ENCODE data around the gene C1GALT1C1. TPM values are rescaled to one million over a fixed set of nuclear protein-coding genes. Genes with fewer than 3 reads are reported as not detected.

Gene C1GALT1C1
- total RNA-seq, result 10 to 100 TPM in 3 of 4 donors, 1 to 10 TPM in 1; 9.1 to 12.7 (median 10.4) TPM

DNA sequence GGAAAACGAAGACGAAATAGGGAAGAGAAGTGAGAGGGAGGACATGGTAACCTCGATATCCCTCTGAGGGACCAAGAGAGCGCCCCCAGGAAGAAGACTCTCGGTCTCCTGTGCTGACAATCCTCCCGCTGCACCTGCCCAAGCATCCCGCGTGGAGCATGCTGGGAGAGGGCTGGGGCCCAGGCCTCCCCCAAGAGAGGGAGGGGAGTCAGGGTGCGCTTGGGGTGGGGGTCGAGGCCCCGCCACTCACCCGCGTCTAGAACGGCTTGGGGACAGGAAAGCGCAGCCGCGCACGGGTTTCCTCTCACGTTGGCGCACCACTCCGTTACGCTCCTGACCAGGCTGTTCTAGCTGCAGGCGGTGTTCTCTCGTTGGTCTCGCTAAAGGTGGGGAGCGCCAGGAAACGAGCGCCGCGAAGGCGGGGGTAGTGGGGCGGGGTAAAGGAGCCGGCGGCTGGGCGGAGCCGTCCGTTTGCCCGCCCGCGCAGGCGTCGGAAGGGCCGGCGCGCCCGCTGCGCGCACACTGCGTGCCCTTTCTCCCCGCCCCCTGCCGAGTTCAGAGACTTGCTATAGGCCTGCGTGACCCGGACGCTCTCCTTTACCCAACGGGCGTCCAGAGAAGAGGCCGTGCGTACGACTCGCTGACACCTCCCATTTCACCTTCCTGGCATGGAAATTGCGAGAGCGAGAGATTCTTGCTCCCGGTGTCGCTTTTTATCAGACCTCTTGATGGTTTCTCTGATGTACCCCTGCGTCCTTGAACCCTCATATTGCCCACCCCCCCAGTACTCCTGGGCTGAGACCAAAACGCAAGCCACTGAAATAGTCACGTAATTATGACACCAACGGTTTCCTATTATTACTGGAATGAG is at the start of gene C1GALT1C1:
Gene C1GALT1C1 (minus strand): TSS at position 388 of the 871 bp plus-strand sequence. CDS start 2,888 bp downstream, outside the sequence.
- peak within 1 kb of the TSS; percentile 86 for H3K27ac ChIP-seq
- H3K4me1 ChIP-seq, result peaks cover 5% of the 10 kb centered on the region
- WGBS, result 45% methylated on average over 49 of the region's 68 CpGs
- TF ChIP-seq POLR2AphosphoS5 (IDR thresholded peaks at IDR 0.05) (peak in 1 of 3 donors; percentile 14), POLR2A (IDR thresholded peaks at IDR 0.05) (peak in 1 of 2 donors; percentile 26), EP300 (IDR thresholded peaks at IDR 0.05) (no peak)
- TF ChIP-seq, protein P1, sequence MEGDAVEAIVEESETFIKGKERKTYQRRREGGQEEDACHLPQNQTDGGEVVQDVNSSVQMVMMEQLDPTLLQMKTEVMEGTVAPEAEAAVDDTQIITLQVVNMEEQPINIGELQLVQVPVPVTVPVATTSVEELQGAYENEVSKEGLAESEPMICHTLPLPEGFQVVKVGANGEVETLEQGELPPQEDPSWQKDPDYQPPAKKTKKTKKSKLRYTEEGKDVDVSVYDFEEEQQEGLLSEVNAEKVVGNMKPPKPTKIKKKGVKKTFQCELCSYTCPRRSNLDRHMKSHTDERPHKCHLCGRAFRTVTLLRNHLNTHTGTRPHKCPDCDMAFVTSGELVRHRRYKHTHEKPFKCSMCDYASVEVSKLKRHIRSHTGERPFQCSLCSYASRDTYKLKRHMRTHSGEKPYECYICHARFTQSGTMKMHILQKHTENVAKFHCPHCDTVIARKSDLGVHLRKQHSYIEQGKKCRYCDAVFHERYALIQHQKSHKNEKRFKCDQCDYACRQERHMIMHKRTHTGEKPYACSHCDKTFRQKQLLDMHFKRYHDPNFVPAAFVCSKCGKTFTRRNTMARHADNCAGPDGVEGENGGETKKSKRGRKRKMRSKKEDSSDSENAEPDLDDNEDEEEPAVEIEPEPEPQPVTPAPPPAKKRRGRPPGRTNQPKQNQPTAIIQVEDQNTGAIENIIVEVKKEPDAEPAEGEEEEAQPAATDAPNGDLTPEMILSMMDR (IDR thresholded peaks at IDR 0.05), result no peak
- peak; percentile 93 to 94 for DNase-seq (ENCODE audit: low spot score in 2 of 2)
- H3K4me3 ChIP-seq, result peak within 1 kb of the TSS; percentile 68
- H3K9me3 ChIP-seq, result no peaks in the 10 kb centered on the region
- no peaks in the 10 kb centered on the region for H3K36me3 ChIP-seq
- H3K27me3 ChIP-seq, result no peaks in the 10 kb centered on the region

DNA sequence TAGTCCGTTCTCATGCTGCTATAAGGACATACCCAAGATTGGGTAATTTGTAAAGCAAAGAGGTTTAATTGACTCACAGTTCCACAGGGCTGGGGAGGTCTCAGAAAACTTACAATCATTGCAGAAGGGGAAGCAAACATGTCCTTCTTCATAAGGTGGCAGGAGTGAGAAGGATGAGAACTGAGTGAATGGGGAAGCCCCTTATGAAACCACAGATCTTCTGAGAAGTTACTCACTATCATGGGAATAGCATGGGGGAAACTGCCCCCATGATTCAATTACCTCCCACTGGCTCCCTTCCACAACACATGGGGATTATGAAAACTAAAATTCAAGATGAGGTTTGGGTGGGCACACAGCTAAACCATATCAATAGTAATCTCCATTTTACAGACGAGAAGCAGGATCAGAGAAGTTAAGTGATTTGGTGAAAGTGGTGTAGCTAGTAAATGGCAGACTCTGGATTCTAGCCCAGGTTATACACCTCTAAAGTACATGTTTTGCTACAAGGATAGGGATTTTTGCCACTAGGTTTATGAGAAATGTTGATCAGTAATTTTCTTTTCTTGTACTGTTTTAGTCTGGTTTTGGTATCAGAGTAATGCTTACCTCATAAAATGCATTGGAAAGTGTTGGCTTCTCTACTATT is 47.3 kb upstream of the C1GALT1C1 start:
- H3K27me3 ChIP-seq, result no peaks in the 10 kb centered on the region
- 80% methylated on average over 2 of the region's 2 CpGs for WGBS
- no peak overlapping the region for H3K4me3 ChIP-seq
- no peaks in the 10 kb centered on the region for H3K9me3 ChIP-seq
- H3K4me1 ChIP-seq, result peaks cover 1% of the 10 kb centered on the region
- no peak for DNase-seq (ENCODE audit: low spot score in 2 of 2)
- no peak overlapping the region for H3K27ac ChIP-seq
- H3K36me3 ChIP-seq, result no peaks in the 10 kb centered on the region
- TF ChIP-seq POLR2AphosphoS5 (IDR thresholded peaks at IDR 0.05) (no peak), EP300 (IDR thresholded peaks at IDR 0.05) (no peak), POLR2A (IDR thresholded peaks at IDR 0.05) (no peak)
- TF ChIP-seq, protein P1 (IDR thresholded peaks at IDR 0.05), result no peak

DNA sequence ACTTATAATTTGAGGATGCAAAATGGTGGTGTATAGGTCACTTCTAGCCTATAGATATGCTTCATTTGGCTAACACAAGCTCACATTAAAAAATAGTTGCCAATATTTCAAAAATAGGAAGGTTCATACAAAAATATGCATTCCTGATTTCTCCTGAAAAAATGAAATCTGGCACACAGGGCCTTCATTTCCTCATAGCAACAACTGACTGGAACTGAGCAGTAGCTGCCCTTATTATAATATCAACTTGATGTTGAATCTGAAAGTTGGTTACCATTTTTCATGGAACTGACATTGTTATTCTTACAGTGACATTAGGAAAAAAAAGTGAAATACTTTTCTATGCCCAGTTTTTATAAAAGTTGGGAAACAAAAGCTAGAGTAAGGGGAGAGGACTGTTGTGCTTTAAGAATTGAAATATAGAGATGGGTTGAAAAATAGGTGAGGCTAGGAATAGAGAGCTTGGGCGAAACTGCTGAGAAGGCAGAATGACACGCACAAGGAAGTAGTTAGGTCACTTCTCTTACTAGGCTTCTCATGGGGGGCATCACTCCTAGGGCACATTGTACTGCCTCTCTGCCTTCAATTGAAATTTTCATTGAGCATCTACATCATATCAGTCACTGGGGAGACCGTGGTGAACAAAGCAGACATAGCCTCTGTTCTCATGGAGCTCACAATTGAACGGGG is 43.1 kb upstream of the C1GALT1C1 start:
- H3K27me3 ChIP-seq, result no peaks in the 10 kb centered on the region
- H3K27ac ChIP-seq, result peak overlapping the region; percentile 34
- H3K4me1 ChIP-seq, result peaks cover 8% of the 10 kb centered on the region
- TF ChIP-seq, protein P1 (IDR thresholded peaks at IDR 0.05), result no peak
- DNase-seq (ENCODE audit: low spot score in 2 of 2), result no peak
- no peak overlapping the region for H3K4me3 ChIP-seq
- 87% methylated on average over 4 of the region's 4 CpGs for WGBS
- H3K36me3 ChIP-seq, result no peaks in the 10 kb centered on the region
- no peaks in the 10 kb centered on the region for H3K9me3 ChIP-seq

DNA sequence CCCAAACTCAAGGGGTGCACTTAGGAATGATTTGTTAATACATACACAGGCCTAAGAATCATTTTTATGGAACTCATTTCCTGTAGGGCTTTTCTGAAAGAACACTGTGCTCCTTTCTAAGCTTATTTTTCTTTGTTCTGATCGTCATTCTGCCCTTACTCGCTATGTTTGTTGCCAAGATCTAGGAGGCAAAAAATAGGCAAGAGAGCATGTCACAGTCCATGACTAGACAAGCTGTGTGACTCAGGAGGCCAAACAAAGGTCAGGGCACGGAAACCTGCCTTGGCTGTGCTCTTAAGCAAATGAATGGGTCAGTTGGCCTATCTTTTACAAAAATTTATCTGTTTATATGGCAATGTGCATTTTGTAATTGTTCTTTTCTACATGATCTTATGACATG is 42.5 kb upstream of the C1GALT1C1 start:
- peaks cover 8% of the 10 kb centered on the region for H3K4me1 ChIP-seq
- no peaks in the 10 kb centered on the region for H3K36me3 ChIP-seq
- H3K27me3 ChIP-seq, result no peaks in the 10 kb centered on the region
- TF ChIP-seq, protein P1 (IDR thresholded peaks at IDR 0.05), result no peak
- TF ChIP-seq POLR2A (IDR thresholded peaks at IDR 0.05) (no peak), EP300 (IDR thresholded peaks at IDR 0.05) (no peak), POLR2AphosphoS5 (IDR thresholded peaks at IDR 0.05) (no peak)
- 46% methylated on average over 3 of the region's 3 CpGs for WGBS
- H3K4me3 ChIP-seq, result no peak overlapping the region
- DNase-seq (ENCODE audit: low spot score in 2 of 2), result peak in 1 of 2 donors; percentile 67
- no peak overlapping the region for H3K27ac ChIP-seq
- H3K9me3 ChIP-seq, result no peaks in the 10 kb centered on the region

DNA sequence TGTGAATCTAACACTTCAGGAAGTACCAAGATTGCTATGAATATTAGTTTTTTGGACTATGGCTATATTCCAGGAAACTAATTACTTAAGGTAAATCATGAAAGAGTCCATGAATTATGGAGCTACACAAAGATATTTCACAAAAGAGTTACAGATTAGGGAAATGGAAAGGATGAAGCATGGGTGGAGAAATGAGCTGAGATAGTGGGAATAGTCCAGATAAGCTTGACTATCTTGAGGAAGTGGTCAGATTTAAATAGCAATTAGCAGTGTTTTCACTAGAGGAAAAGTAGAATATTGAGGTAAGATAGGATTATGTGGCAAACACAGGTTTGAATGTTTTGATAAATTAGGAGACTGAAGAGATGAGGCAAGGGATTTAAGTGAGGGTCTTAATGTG is 42.1 kb upstream of the C1GALT1C1 start:
- peak overlapping the region; percentile 65 for H3K27ac ChIP-seq
- H3K4me3 ChIP-seq, result no peak overlapping the region
- peaks cover 8% of the 10 kb centered on the region for H3K4me1 ChIP-seq
- H3K9me3 ChIP-seq, result no peaks in the 10 kb centered on the region
- DNase-seq (ENCODE audit: low spot score in 2 of 2), result no peak
- TF ChIP-seq EP300 (IDR thresholded peaks at IDR 0.05) (no peak), POLR2A (IDR thresholded peaks at IDR 0.05) (no peak), POLR2AphosphoS5 (IDR thresholded peaks at IDR 0.05) (no peak)
- TF ChIP-seq, protein P1 (IDR thresholded peaks at IDR 0.05), result no peak
- H3K27me3 ChIP-seq, result no peaks in the 10 kb centered on the region
- H3K36me3 ChIP-seq, result no peaks in the 10 kb centered on the region
